IPS DF 4.7 (cell line): ENCODE measurements around the gene PRDM5.
"Not testable (repeated sequence)": the region's sequence is repeated elsewhere in the genome, so short reads cannot be mapped to it uniquely, and the experiment has no call there.

ENCODE experiments used
- DNase-seq: peaks from one replicate; pipeline ENCODE4 v3.0.0-alpha.2; 2013; ENCODE audit warnings: low spot score; ENCODE audit errors: extremely low read depth

Gene PRDM5

GRCh38 chr4:120760047-120760446 lies 162.5 kb downstream of the PRDM5 start:
- no peak for DNase-seq

- DNase-seq, result no peak
Measured at GRCh38 chr4:120755864-120756263, 166.7 kb downstream of the PRDM5 start.

GRCh38 chr4:120754590-120754989 lies 167.9 kb downstream of the PRDM5 start:
- no peak for DNase-seq

- no peak for DNase-seq
Measured at GRCh38 chr4:120753854-120754253, 168.7 kb downstream of the PRDM5 start.

- DNase-seq, result no peak
Measured at GRCh38 chr4:120750152-120750525, 172.4 kb downstream of the PRDM5 start.

GRCh38 chr4:120749445-120750151 lies 172.9 kb downstream of the PRDM5 start:
- DNase-seq, result no peak

GRCh38 chr4:120741636-120742035 lies 180.9 kb downstream of the PRDM5 start:
- not testable (repeated sequence) for DNase-seq

GRCh38 chr4:120736312-120736711 lies 186.2 kb downstream of the PRDM5 start:
- DNase-seq, result no peak

- DNase-seq, result no peak
Measured at GRCh38 chr4:120733968-120734367, 188.6 kb downstream of the PRDM5 start.

GRCh38 chr4:120733054-120733453 lies 189.5 kb downstream of the PRDM5 start:
- no peak for DNase-seq

GRCh38 chr4:120731561-120731960 lies 191.0 kb downstream of the PRDM5 start:
- DNase-seq, result no peak

GRCh38 chr4:120730777-120731320 lies 191.7 kb downstream of the PRDM5 start:
- no peak for DNase-seq

- DNase-seq, result no peak
Measured at GRCh38 chr4:120728892-120729675, 193.4 kb downstream of the PRDM5 start.

- no peak for DNase-seq
Measured at GRCh38 chr4:120725639-120726580, 196.6 kb downstream of the PRDM5 start.

- no peak for DNase-seq
Measured at GRCh38 chr4:120724656-120725055, 197.9 kb downstream of the PRDM5 start.

- no peak for DNase-seq
Measured at GRCh38 chr4:120723986-120724385, 198.5 kb downstream of the PRDM5 start.

- DNase-seq, result no peak
Measured at GRCh38 chr4:120723105-120723504, 199.4 kb downstream of the PRDM5 start.

- no peak for DNase-seq
Measured at GRCh38 chr4:120722655-120723054, 199.9 kb downstream of the PRDM5 start.

- DNase-seq, result no peak
Measured at GRCh38 chr4:120720354-120720934, 202.1 kb downstream of the PRDM5 start.

- peak; percentile 38 for DNase-seq
Measured at GRCh38 chr4:120718979-120719566, 203.5 kb downstream of the PRDM5 start.

GRCh38 chr4:120716346-120716745 lies 206.2 kb downstream of the PRDM5 start:
- DNase-seq, result no peak
